ENCODE results near the gene AKR1C3. TPM values are rescaled to one million over a fixed set of nuclear protein-coding genes. Genes with fewer than 3 reads are reported as not detected.

The AKR1C3 gene
- total and polyA plus RNA-seq, 2 experiments from 2014 or later: 6.9 to 9.1 TPM

GRCh38 chr10:5148678-5149032 is 54.4 kb downstream of the AKR1C3 start:
- H3K36me3 Mint-ChIP-seq (ENCODE audit: low read depth): peaks cover 6% of the 10 kb centered on the region; the same call in 2 of the 3 replicates
- Histone ChIP-seq H3K27ac (ENCODE audit: low read depth) (no peak overlapping the region), H3F3A (replicated peaks; ENCODE audit: low read depth) (no peaks in the 10 kb centered on the region), H4K20me1 (replicated peaks; ENCODE audit: insufficient read depth) (no peaks in the 10 kb centered on the region), H3K4me1 (ENCODE audit: insufficient read depth) (no peaks in the 10 kb centered on the region), H3K27me3 (ENCODE audit: insufficient read depth) (no peaks in the 10 kb centered on the region), H3K4me3 (no peak overlapping the region), H3K9me2 (ENCODE audit: insufficient read depth) (peaks cover 4% of the 10 kb centered on the region; the same call in 1 of the 2 replicates), H2AFZ (no peak overlapping the region), H3K4me2 (no peak overlapping the region), H3K79me2 (replicated peaks; ENCODE audit: insufficient read depth) (no peaks in the 10 kb centered on the region), H3K36me3 (ENCODE audit: insufficient read depth) (no peaks in the 10 kb centered on the region)
- no peaks in the 10 kb centered on the region for H3K4me1 Mint-ChIP-seq
- H3K4me3 Mint-ChIP-seq: no peak overlapping the region
- peaks cover 66% of the 10 kb centered on the region for H3K9me3 Mint-ChIP-seq
- H3K27me3 Mint-ChIP-seq (ENCODE audit: insufficient read depth, low read depth, poor library complexity): no peaks in the 10 kb centered on the region
- no peak for TF ChIP-seq POLR2AphosphoS5 (IDR thresholded peaks at IDR 0.05; ENCODE audit: low read depth)
- no peak for TF ChIP-seq CREB1 (CRISPR knock-in tag; IDR thresholded peaks at IDR 0.05; ENCODE audit: low read depth)
- TF ChIP-seq ZNF331 (CRISPR knock-in tag; IDR thresholded peaks at IDR 0.05; ENCODE audit: low read depth): no peak
- no peak for TF ChIP-seq ETS1 (IDR thresholded peaks at IDR 0.05)
- TF ChIP-seq JUNB (IDR thresholded peaks at IDR 0.05; ENCODE audit: unreplicated experiment): no peak
- TF ChIP-seq EZH2phosphoT487 (IDR thresholded peaks at IDR 0.05; ENCODE audit: unreplicated experiment): no peak
- no peak for TF ChIP-seq CTCF (conservative IDR thresholded peaks at IDR 0.05; ENCODE audit: low read depth in 2 of 2)
- TF ChIP-seq ZNF114 (CRISPR knock-in tag; IDR thresholded peaks at IDR 0.05): no peak
- TF ChIP-seq REST (IDR thresholded peaks at IDR 0.05; ENCODE audit: unreplicated experiment): no peak
- no peak for TF ChIP-seq STAT1 (IDR thresholded peaks at IDR 0.05; ENCODE audit: unreplicated experiment)
- no peak for TF ChIP-seq ZNF462 (CRISPR knock-in tag; IDR thresholded peaks at IDR 0.05)
- TF ChIP-seq NANOG (IDR thresholded peaks at IDR 0.05; ENCODE audit: borderline replicate concordance): no peak
- ATAC-seq: no peak
- H3K27ac Mint-ChIP-seq: no peak overlapping the region
- DNase-seq (ENCODE audit: low spot score): no peak

Measured in GM23338 (cell line).